ENCODE measurements around the gene MRPL34. TPM values are rescaled to one million over a fixed set of nuclear protein-coding genes. Genes with fewer than 3 reads are reported as not detected.

Gene MRPL34
- total RNA-seq, 6 experiments from 2014 or later: 63.5 to 363 (median 122) TPM

GRCh38 chr19:17303167-17303939, 2.3 kb upstream of the MRPL34 start, which contains the start of gene ABHD8:
ABHD8 (minus strand) TSS chr19:17303425; CDS start chr19:17301616, 1,809 bp downstream.
- intact Hi-C loops (cut with DNase I): no loop called here
- Histone ChIP-seq H3K27me3 (no peaks in the 10 kb centered on the region), H3K36me3 (peaks cover 0 to 2% (median 0%) of the 10 kb centered on the region in 4 donors), H3K4me3 (peak within 1 kb of the TSS; percentile 87 to 95 (median 92)), H3K4me1 (peaks cover 0 to 31% (median 15%) of the 10 kb centered on the region in 4 donors), H3K27ac (peak within 1 kb of the TSS; percentile 58 to 77 (median 71)), H3K9me3 (no peaks in the 10 kb centered on the region)
- TF ChIP-seq POLR2A (IDR thresholded peaks at IDR 0.05): peak; percentile 71
- peak; percentile 65 to 83 (median 71) for TF ChIP-seq CTCF (IDR thresholded peaks at IDR 0.05)
- ATAC-seq (peak; percentile 72 to 83 (median 77)), DNase-seq (peak; percentile 97 to 99 (median 99))
- WGBS (ENCODE audit: insufficient coverage, low coverage, low lambda C conversion rate, missing lambda C conversion rate): 8% methylated on average over 3 of the region's 52 CpGs

- Histone ChIP-seq H3K4me3 (no peak overlapping the region), H3K9me3 (no peaks in the 10 kb centered on the region), H3K36me3 (peaks cover 0 to 2% (median 0%) of the 10 kb centered on the region in 4 donors), H3K27me3 (no peaks in the 10 kb centered on the region), H3K27ac (peak overlapping the region in 2 of 3 donors; percentile 16 to 36), H3K4me1 (peaks cover 0 to 31% (median 15%) of the 10 kb centered on the region in 4 donors)
- ATAC-seq: no peak
- no peak for DNase-seq
- no peak for TF ChIP-seq POLR2A (IDR thresholded peaks at IDR 0.05)
- TF ChIP-seq CTCF (IDR thresholded peaks at IDR 0.05): no peak
- intact Hi-C loops (cut with DNase I): no loop called here
- WGBS (ENCODE audit: insufficient coverage, low coverage, low lambda C conversion rate, missing lambda C conversion rate): 33% methylated on average over 1 of the region's 12 CpGs
Observed at GRCh38 chr19:17303940-17304267, 1.8 kb upstream of the MRPL34 start.

GRCh38 chr19:17304386-17305215, 1.1 kb upstream of the MRPL34 start:
- Histone ChIP-seq H3K27me3 (no peaks in the 10 kb centered on the region), H3K9me3 (no peaks in the 10 kb centered on the region), H3K4me1 (peaks cover 0 to 31% (median 15%) of the 10 kb centered on the region in 4 donors), H3K27ac (peak overlapping the region; percentile 80 to 94 (median 88)), H3K36me3 (peaks cover 0 to 2% (median 0%) of the 10 kb centered on the region in 4 donors), H3K4me3 (no peak overlapping the region)
- 56% methylated on average over 11 of the region's 12 CpGs for WGBS (ENCODE audit: insufficient coverage, low coverage, low lambda C conversion rate, missing lambda C conversion rate)
- DNase-seq: peak in 1 of 3 donors; percentile 63
- intact Hi-C loops (cut with DNase I): no loop called here
- ATAC-seq: no peak
- TF ChIP-seq CTCF (IDR thresholded peaks at IDR 0.05) (no peak), POLR2A (IDR thresholded peaks at IDR 0.05) (no peak)

- TF ChIP-seq POLR2A (IDR thresholded peaks at IDR 0.05): no peak
- no peak for TF ChIP-seq CTCF (IDR thresholded peaks at IDR 0.05)
- intact Hi-C loops (cut with DNase I): no loop called here
- Histone ChIP-seq H3K4me3 (peak overlapping the region; percentile 66 to 83 (median 77)), H3K27me3 (no peaks in the 10 kb centered on the region), H3K27ac (peak overlapping the region; percentile 80 to 94 (median 88)), H3K36me3 (peaks cover 0 to 2% (median 0%) of the 10 kb centered on the region in 4 donors), H3K9me3 (no peaks in the 10 kb centered on the region), H3K4me1 (peaks cover 0 to 34% (median 17%) of the 10 kb centered on the region in 4 donors)
- no CpG with 5 or more reads among the region's 7 CpGs for WGBS (ENCODE audit: insufficient coverage, low coverage, low lambda C conversion rate, missing lambda C conversion rate)
- no peak for ATAC-seq
- no peak for DNase-seq
Observed at GRCh38 chr19:17305216-17305516, 506 bp upstream of the MRPL34 start.

All from right lobe of liver (tissue), 6 donors.